HCT116 (cell line): ENCODE measurements around the gene CD33.

Experiments
- ATF3 ChIP-seq: IDR thresholded peaks from 2 replicates; pipeline ENCODE4 v1.6.1; 2012
- CBX3 ChIP-seq: IDR thresholded peaks from 2 replicates; pipeline ENCODE4 v1.6.1; 2012; ENCODE audit warnings: low read depth
- CEBPB ChIP-seq: IDR thresholded peaks from 2 replicates; pipeline ENCODE4 v1.6.1; 2012; ENCODE audit warnings: low read depth
- CTCF ChIP-seq, 3 experiments: fragments of 200-600 bp in 1 of 3; sonication (generic) in 1 of 3; IDR thresholded peaks in 2 of 3; conservative IDR thresholded peaks in 1 of 3; 2 replicates each; pipeline ENCODE4 v1.5.1; 2012 to 2017; ENCODE audit warnings: low read depth in 2 of 3, low read length in 2 of 3, antibody characterized with exemption in 1 of 3, borderline replicate concordance in 1 of 3, control low read depth in 1 of 3, mild to moderate bottlenecking in 1 of 3, mixed read lengths in 1 of 3, mixed run types in 1 of 3, moderate library complexity in 1 of 3; ENCODE audit not compliant: insufficient read depth in 1 of 3
- EGR1 ChIP-seq: IDR thresholded peaks from 2 replicates; pipeline ENCODE4 v1.6.1; 2012; ENCODE audit warnings: low read depth
- EZH2 ChIP-seq: fragments of 200-600 bp; sonication (generic); IDR thresholded peaks from 2 replicates; pipeline ENCODE4 v1.6.1; 2017; ENCODE audit warnings: antibody characterized with exemption, mixed run types
- MAX ChIP-seq: IDR thresholded peaks from 2 replicates; pipeline ENCODE4 v1.6.1; 2012
- POLR2A ChIP-seq: IDR thresholded peaks from 2 replicates; pipeline ENCODE4 v1.7.0; 2011; ENCODE audit warnings: borderline replicate concordance; ENCODE audit not compliant: insufficient read depth, insufficient read length; ENCODE audit errors: extremely low read depth
- POLR2AphosphoS5 ChIP-seq: IDR thresholded peaks from 2 replicates; pipeline ENCODE4 v1.6.1; 2011; ENCODE audit warnings: mild to moderate bottlenecking, low read depth, low read length, moderate library complexity
- REST ChIP-seq: IDR thresholded peaks from 2 replicates; pipeline ENCODE4 v1.6.1; 2012; ENCODE audit warnings: low read depth
- SIN3A ChIP-seq: IDR thresholded peaks from 2 replicates; pipeline ENCODE4 v1.6.1; 2012; ENCODE audit warnings: low read depth
- TCF7L2 ChIP-seq: IDR thresholded peaks from 2 replicates; pipeline ENCODE4 v1.7.0; 2011; ENCODE audit warnings: borderline replicate concordance, inconsistent platforms; ENCODE audit not compliant: insufficient read depth, insufficient read length; ENCODE audit errors: extremely low read depth
- YY1 ChIP-seq: IDR thresholded peaks from 2 replicates; pipeline ENCODE4 v1.6.1; 2011; ENCODE audit warnings: low read length, low read depth, moderate library complexity, mild to moderate bottlenecking; ENCODE audit not compliant: insufficient replicate concordance; ENCODE audit errors: extremely low read depth
- ZFX ChIP-seq: fragments of 450-650 bp; IDR thresholded peaks from 2 replicates; pipeline ENCODE4 v1.6.1; 2017

- TF ChIP-seq YY1 (no peak), CTCF (IDR thresholded peaks at IDR 0.05 in 2 of 3, conservative IDR thresholded peaks at IDR 0.05 in 1 of 3; ENCODE audit: borderline replicate concordance in 1 of 3, insufficient read depth in 1 of 3, low read depth in 2 of 3, low read length in 2 of 3) (no peak), POLR2AphosphoS5 (no peak), POLR2A (no peak), CBX3 (no peak), CEBPB (no peak), REST (no peak), ATF3 (no peak), SIN3A (no peak), MAX (no peak), TCF7L2 (no peak), ZFX (no peak), EGR1 (no peak), EZH2 (no peak)
These were observed 46.2 kb downstream of the CD33 start for GRCh38 chr19:51271067-51271466.
